OCI-LY1 (cell line): ENCODE measurements around the gene LIMA1.

Experiments
- H2AFZ ChIP-seq: fragments of 200-600 bp; sonication (generic), shearing (Covaris generic); 2 replicates; pipeline ENCODE4 v1.6.0; 2014; ENCODE audit warnings: antibody characterized with exemption, mild to moderate bottlenecking, low read length
- H3F3A ChIP-seq: fragments of 200-600 bp; sonication (generic), shearing (Covaris generic); 2 replicates; pipeline ENCODE4 v1.6.0; 2014; ENCODE audit warnings: mild to moderate bottlenecking, antibody characterized with exemption, low read length, moderate library complexity; ENCODE audit not compliant: insufficient read depth
- H3K27ac ChIP-seq: fragments of 200-600 bp; sonication (generic); 2 replicates; pipeline ENCODE4 v1.5.1; 2014; ENCODE audit warnings: low read length, mixed run types, mild to moderate bottlenecking, low read depth; ENCODE audit not compliant: poor library complexity, severe bottlenecking
- H3K27me3 ChIP-seq: fragments of 200-600 bp; sonication (generic); 2 replicates; pipeline ENCODE4 v1.6.0; 2014; ENCODE audit warnings: antibody characterized with exemption, mild to moderate bottlenecking, low read length, moderate library complexity; ENCODE audit not compliant: insufficient read depth
- H3K36me3 ChIP-seq: fragments of 200-600 bp; sonication (generic); 2 replicates; pipeline ENCODE4 v1.6.1; 2014; ENCODE audit warnings: mild to moderate bottlenecking, antibody characterized with exemption, low read length, moderate library complexity, mixed read lengths; ENCODE audit not compliant: insufficient read depth
- H3K4me1 ChIP-seq: fragments of 200-600 bp; sonication (generic); 2 replicates; pipeline ENCODE4 v1.5.1; 2014; ENCODE audit warnings: mild to moderate bottlenecking, low read length, moderate library complexity; ENCODE audit not compliant: insufficient read depth, severe bottlenecking
- H3K4me2 ChIP-seq: fragments of 200-600 bp; sonication (generic), shearing (Covaris generic); 2 replicates; pipeline ENCODE4 v1.6.1; 2014; ENCODE audit warnings: low read length
- H3K4me3 ChIP-seq: fragments of 200-600 bp; sonication (generic); 2 replicates; pipeline ENCODE4 v1.5.1; 2014; ENCODE audit warnings: low read length, low read depth, mild to moderate bottlenecking, mixed read lengths; ENCODE audit not compliant: poor library complexity, severe bottlenecking
- H3K79me2 ChIP-seq: fragments of 200-600 bp; shearing (Covaris generic); 2 replicates; pipeline ENCODE4 v1.6.1; 2016; ENCODE audit warnings: mixed run types, low read length, mixed read lengths; ENCODE audit not compliant: insufficient read depth
- H3K9ac ChIP-seq: fragments of 200-600 bp; sonication (generic), shearing (Covaris generic); 2 replicates; pipeline ENCODE4 v1.6.1; 2014; ENCODE audit warnings: mild to moderate bottlenecking, low read length, mixed read lengths
- H3K9me2 ChIP-seq: fragments of 200-600 bp; sonication (generic), shearing (Covaris generic); 2 replicates; pipeline ENCODE4 v1.6.1; 2014; ENCODE audit warnings: low read depth, mild to moderate bottlenecking, low read length, mixed read lengths
- H3K9me3 ChIP-seq: fragments of 200-600 bp; shearing (Covaris generic); 2 replicates; pipeline ENCODE4 v1.6.1; 2014; ENCODE audit warnings: low read length, mixed read lengths
- H4K20me1 ChIP-seq: fragments of 200-600 bp; sonication (generic), shearing (Covaris generic); 2 replicates; pipeline ENCODE4 v1.6.0; 2016; ENCODE audit warnings: mild to moderate bottlenecking, low read length; ENCODE audit not compliant: insufficient read depth
- EZH2 ChIP-seq: fragments of 200-600 bp; sonication (generic), shearing (Covaris generic); IDR thresholded peaks from 2 replicates; pipeline ENCODE4 v1.8.0; 2017; ENCODE audit warnings: borderline replicate concordance, mixed run types, mild to moderate bottlenecking, antibody characterized with exemption, low read length, moderate library complexity, mixed read lengths
- TF ChIP-seq, protein P1 (sequence below): fragments of 200-600 bp; sonication (generic), shearing (Covaris generic); IDR thresholded peaks from 2 replicates; pipeline ENCODE4 v1.5.1; 2017; ENCODE audit warnings: mild to moderate bottlenecking, antibody characterized with exemption, low read length, moderate library complexity, mixed read lengths

The LIMA1 gene

GRCh38 chr12:50217202-50217601, 66.1 kb downstream of the LIMA1 start:
- Histone ChIP-seq H3K4me1 (peaks cover 8% of the 10 kb centered on the region), H3K27ac (no peak overlapping the region), H4K20me1 (no peaks in the 10 kb centered on the region)

DNA sequence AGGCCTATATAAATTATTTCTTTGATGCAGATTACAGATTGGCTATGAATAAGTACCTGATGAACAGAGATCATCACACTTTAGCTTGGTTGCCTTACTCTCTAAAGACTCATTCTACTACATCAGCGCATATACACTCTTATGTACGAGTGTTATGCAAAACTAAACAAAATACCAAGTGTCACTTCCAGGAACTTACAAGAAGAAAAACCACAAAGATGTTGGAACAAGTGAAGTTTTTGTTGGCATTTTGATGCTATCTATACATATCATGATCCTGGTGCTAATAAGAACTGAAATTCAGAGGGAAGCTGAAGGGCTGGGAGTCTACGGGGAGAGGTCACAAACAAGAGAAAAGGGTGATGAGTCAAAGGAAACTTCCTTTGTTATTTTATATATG, 68.3 kb downstream of the LIMA1 start:
- Histone ChIP-seq H3K79me2 (no peaks in the 10 kb centered on the region), H3K4me1 (no peaks in the 10 kb centered on the region), H3F3A (no peaks in the 10 kb centered on the region), H4K20me1 (no peaks in the 10 kb centered on the region), H2AFZ (no peak overlapping the region), H3K9ac (no peak overlapping the region), H3K4me2 (no peak overlapping the region), H3K9me2 (no peaks in the 10 kb centered on the region), H3K36me3 (no peaks in the 10 kb centered on the region), H3K27me3 (no peaks in the 10 kb centered on the region), H3K27ac (no peak overlapping the region), H3K9me3 (no peaks in the 10 kb centered on the region), H3K4me3 (no peak overlapping the region)
- TF ChIP-seq EZH2, result no peak
- TF ChIP-seq, protein P1, sequence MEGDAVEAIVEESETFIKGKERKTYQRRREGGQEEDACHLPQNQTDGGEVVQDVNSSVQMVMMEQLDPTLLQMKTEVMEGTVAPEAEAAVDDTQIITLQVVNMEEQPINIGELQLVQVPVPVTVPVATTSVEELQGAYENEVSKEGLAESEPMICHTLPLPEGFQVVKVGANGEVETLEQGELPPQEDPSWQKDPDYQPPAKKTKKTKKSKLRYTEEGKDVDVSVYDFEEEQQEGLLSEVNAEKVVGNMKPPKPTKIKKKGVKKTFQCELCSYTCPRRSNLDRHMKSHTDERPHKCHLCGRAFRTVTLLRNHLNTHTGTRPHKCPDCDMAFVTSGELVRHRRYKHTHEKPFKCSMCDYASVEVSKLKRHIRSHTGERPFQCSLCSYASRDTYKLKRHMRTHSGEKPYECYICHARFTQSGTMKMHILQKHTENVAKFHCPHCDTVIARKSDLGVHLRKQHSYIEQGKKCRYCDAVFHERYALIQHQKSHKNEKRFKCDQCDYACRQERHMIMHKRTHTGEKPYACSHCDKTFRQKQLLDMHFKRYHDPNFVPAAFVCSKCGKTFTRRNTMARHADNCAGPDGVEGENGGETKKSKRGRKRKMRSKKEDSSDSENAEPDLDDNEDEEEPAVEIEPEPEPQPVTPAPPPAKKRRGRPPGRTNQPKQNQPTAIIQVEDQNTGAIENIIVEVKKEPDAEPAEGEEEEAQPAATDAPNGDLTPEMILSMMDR, result no peak

More at GRCh38 chr12:50217202-50217601, 66.1 kb downstream of the LIMA1 start:
- Histone ChIP-seq H3K9ac (no peak overlapping the region), H3K36me3 (no peaks in the 10 kb centered on the region), H3K9me2 (no peaks in the 10 kb centered on the region), H3K4me3 (no peak overlapping the region), H2AFZ (no peak overlapping the region), H3K4me2 (no peak overlapping the region), H3K9me3 (no peaks in the 10 kb centered on the region), H3F3A (no peaks in the 10 kb centered on the region), H3K79me2 (no peaks in the 10 kb centered on the region), H3K27me3 (no peaks in the 10 kb centered on the region)
- TF ChIP-seq, protein P1, result no peak
- no peak for TF ChIP-seq EZH2

- Histone ChIP-seq H4K20me1 (no peaks in the 10 kb centered on the region), H3F3A (no peaks in the 10 kb centered on the region), H3K27ac (no peak overlapping the region), H3K36me3 (no peaks in the 10 kb centered on the region), H3K4me1 (no peaks in the 10 kb centered on the region), H3K4me3 (no peak overlapping the region), H3K9me3 (no peaks in the 10 kb centered on the region), H3K9ac (no peak overlapping the region), H2AFZ (no peak overlapping the region), H3K27me3 (no peaks in the 10 kb centered on the region), H3K79me2 (no peaks in the 10 kb centered on the region), H3K9me2 (no peaks in the 10 kb centered on the region), H3K4me2 (no peak overlapping the region)
- TF ChIP-seq EZH2, result no peak
- TF ChIP-seq, protein P1, result no peak
Observed at GRCh38 chr12:50214018-50214417, 69.3 kb downstream of the LIMA1 start.
